HG02623 (cell line): ENCODE data around the gene E2F3.
"Not testable (repeated sequence)": the region's sequence is repeated elsewhere in the genome, so short reads cannot be mapped to it uniquely, and the experiment has no call there.

Source experiments
- ATAC-seq: cut with Tn5 transposase; IDR thresholded peaks from one replicate; pipeline ENCODE4 v1.9.1; 2021; ENCODE audit warnings: moderate library complexity; ENCODE audit not compliant: unreplicated experiment

Gene E2F3

DNA sequence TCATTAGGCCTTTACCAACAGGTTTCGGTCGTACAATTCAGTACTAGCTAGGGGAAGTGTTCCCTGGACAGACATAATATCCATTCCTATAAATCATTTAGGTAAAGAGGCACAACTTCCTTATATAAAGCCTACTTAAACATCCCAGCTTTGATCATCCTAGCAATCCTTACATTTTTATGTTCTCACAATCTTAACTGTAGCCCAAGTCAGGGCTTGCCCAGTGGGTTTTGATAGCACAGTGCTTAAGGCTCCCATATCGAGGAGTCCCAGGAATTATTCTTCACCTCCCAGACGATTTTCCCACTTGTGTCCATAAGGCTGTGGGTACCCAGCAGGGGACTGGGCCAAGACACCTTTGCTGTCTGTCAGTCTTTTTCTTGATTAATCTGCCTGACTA lies 63.2 kb downstream of the E2F3 start:
- ATAC-seq, result no peak

DNA sequence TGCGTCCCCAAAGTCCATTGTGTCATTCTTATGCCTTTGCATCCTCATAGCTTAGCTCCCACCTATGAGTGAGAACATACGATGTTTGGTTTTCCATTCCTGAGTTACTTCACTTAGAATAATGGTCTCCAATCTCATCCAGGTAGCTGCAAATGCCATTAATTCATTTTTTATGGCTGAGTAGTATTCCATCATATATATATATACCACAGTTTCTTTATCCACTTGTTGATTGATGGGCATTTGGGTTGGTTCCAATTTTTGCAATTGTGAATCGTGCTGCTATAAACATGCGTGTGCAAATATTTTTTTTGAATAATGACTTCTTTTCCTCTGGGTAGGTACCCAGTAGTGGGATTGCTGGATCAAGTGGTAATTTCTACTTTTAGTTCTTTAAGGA lies 63.9 kb downstream of the E2F3 start:
- ATAC-seq, result not testable (repeated sequence)

DNA sequence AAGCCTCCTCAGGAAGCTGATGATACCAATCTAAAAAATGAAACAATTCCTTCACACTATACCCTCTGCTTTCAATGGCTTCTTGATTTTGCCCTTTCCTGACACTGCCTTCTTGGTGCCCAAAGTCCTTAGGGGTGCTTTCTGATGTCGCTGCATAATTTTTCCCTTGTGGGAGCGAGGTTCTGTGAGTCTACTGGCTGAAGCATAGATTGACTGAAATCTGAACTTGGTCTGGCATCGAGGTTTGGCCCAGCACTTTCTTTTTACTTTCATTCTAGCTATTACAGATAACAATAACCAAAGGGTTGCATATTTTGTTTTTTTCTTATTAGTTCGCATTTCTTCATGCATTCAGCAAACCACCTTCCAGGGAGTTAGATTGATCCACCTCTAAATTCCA lies 65.8 kb downstream of the E2F3 start:
- peak; percentile 61 for ATAC-seq

DNA sequence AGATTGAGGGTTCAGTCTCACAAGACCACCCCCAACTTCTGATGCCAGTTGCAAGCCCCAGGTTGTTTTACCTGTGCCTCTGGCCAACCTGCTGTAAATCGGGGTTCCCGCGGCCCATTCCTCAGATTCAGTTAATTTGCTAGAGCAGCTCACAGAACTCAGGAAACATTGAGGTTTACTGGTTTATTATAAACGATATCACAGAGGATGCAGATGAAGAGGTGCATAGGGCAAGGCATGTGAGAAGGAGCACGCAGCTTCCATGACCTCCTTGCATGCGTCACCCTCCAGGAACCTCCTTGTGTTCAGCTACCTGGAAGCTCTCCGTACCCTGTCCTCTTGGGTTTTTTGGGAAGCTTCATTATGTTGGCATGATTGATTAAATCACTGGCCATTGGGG lies 66.5 kb downstream of the E2F3 start:
- no peak for ATAC-seq

DNA sequence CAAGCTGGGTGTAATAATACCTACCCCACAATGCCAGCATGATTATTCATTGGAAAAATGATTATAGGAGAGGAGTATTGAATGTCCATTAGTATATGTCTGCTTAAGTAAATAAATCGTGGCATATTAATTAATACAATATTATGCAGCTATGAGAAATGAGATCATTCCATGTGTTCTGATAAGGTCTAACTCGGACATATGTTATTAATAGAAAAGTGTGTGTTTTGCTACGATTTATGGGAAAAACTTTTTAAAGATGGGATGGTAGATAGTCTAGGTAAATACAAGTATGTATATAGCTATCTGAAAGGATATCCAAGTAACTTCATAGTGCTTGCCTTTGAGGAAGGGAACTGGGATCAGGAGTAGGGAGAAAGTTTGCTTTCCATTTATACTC lies 71.1 kb downstream of the E2F3 start:
- no peak for ATAC-seq

DNA sequence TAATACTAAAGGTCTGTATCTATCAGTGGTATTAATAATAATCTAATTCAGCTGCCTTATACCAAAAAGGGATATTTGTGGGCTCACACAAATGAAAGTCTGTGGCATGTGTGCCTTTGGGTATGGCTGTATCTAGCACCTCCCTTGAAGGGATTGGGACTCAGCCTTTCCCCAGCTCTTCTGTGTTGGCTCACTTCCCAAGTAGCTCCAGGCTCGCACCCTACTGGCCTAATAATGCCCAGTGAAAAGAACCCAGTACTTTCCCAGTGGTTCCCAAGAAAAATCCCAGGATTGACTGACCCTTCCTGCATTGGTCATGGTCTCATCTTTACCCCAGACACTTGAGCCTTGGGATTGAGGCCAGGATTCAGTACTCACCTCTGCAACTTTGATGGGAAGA lies 71.8 kb downstream of the E2F3 start:
- no peak for ATAC-seq

DNA sequence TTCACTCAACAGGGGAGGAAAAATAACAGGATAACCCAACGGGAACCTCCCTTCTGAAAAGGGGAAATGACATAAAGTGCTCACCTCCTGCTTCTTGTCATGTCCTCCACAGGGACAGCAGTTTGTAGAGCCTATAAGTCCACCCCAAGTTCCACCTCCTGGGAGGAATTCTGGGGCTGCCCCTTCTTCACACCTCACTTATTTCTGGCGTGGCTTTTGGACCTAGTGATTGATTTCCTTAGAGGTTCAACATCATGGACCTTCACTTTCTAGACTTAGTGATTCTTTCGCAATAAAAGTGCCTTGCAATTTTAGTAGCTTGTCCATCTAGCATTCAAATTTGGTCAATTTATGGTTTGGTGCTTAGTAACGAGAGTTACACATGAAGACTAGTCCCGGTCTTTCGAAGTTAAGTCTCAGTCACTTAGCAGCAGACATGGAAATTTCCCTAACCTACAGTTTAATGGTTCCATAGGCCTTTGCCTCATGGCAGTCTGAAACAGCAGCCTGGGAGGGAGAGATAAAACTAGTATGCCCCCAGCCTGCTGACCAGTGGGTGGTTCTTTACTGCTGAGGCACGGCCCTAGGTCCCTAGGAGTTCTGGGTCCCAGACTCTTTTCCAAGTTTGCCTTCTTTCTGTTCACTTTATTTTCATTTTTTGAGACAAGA lies 73.3 kb downstream of the E2F3 start:
- ATAC-seq, result no peak

DNA sequence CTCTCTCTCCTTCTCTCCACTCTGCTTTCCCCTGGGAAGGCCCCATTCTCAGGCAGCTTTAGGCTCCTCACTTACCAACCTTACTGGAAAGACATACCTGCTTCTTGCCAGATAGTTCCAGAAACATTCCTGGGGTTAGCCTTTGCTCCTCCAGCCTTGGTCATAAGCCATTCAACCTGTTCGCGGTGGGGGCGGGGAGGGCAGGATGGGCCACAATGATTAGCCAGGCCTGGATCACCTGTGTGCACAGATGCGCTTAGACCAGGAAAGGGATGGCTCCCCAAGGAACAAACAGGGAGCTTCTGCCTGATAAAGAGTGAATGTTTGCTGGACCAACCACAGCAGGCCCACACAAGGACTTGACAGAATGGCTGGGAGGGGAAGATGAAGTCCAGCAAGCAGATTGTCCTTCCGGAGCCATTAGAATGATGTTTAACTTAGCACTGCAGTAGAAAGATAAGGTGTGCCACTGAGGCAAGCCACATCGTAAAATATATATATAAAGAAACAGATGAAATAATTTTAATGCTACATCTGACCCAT lies 74.9 kb downstream of the E2F3 start:
- ATAC-seq, result no peak

DNA sequence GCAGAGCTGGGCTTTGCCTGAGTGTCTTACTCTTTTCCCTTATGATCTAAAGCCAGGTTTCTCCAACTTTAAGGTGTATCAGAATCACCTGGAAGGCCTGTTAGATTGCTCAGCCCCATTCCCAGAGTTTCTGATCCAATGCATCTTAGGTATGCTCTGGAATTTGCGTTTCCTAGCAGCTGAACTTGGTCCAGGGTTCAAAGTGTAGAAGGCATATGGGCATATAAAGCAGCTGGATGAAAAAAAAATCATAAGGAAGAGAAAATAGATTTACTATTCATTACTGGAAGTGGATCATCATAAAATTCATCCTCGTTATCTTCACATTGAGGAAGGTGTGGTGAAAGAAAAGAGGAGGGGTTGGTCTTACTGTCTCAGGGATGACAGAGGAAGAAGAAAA lies 75.8 kb downstream of the E2F3 start:
- no peak for ATAC-seq

DNA sequence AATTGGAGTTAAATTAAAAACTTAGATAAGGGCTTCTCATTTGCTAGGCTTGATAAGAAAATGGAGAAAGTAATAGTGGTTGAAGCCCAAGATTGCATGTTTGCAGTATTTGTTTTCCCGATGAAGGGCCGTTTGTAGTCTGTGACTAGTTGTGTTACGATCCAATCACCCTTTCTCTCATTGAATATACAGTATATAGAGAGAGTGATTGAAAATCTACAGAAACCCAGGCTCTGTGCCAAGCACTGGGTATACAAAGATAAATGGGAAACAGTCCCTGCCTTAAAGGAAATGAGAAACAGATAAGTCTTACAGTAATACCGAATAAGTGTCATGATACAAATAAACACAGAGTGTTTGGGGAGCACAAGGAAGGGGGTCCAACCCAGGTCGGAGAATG lies 77.4 kb downstream of the E2F3 start:
- ATAC-seq, result no peak

DNA sequence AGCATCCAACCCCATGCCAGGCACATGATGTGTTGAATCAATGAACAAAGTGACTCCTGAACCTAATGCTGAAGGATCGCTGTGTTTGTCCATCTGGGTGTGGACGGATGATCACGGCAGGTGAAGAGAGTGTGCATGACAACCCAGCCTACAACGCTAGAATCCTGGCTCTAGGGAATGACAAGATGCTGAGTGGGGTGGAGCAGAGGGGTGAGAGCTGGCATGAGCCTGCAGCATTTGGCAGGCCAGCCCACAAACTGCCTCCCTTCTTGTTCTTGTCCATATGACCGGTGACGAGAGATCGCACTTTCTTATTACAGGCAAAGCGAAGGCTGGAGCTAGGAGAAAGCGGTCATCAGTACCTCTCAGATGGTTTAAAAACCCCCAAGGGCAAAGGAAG lies 77.8 kb downstream of the E2F3 start:
- ATAC-seq, result no peak

DNA sequence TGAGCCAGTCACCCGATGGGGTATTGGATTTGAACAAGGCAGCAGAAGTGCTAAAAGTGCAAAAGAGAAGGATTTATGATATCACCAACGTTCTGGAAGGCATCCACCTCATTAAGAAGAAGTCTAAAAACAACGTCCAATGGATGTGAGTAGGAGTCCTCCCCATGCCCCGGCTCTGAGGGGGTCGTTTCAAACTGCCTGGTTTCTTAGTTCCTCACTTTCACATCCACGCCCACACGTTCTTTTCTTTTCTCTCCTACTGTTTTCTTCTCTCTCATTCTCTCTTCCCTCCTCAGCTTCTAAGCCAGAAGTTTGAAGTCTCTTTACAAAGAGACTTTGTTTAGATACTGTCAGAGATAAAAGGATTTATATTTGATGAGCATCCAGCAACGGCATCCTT lies 79.6 kb downstream of the E2F3 start:
- ATAC-seq, result no peak

DNA sequence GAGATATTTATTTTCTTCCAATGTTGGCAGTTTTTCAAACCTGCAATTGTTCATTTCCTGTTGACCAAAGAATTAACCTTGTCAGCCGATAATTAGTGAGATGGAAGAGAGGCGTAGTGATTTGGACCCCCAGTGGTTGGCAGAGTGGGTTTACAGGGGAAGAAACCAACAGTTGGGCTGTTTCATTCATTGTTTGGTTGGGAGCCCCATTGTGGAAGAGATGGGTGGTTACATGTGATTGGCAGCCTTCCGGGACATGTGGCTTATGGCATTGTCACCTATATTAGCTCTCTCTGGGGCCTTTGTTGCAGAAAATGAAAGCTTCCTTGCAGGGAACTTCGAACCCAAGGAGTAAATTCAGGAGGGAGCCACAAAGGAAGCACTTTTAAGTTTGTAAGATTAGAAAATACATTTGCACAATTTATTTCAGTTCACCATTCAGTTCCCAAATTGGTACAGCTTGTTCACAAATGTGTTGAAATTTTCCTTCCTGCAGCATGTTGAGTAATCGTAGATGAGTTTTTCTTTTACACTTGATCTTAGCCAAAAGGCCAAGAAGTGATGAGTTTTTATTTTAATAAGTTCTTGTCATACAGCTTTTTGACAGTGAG lies 82.3 kb downstream of the E2F3 start:
- ATAC-seq, result no peak

DNA sequence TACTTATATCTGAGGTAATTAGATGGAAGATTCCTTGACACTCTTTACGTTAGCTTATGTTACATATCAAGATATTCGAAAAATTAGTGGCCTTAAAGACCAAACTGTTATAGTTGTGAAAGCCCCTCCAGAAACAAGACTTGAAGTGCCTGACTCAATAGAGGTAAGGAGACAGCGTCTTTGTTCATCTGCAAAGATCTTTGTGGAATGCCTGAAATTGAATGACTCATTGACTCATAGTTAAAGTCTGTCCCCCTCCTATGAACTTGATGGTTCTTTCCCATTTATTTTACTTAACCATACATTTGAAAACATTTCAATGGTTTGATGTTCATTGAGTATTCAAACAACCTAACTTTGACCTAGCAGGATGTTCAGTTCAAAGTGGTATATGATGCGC lies 85.0 kb downstream of the E2F3 start:
- no peak for ATAC-seq

DNA sequence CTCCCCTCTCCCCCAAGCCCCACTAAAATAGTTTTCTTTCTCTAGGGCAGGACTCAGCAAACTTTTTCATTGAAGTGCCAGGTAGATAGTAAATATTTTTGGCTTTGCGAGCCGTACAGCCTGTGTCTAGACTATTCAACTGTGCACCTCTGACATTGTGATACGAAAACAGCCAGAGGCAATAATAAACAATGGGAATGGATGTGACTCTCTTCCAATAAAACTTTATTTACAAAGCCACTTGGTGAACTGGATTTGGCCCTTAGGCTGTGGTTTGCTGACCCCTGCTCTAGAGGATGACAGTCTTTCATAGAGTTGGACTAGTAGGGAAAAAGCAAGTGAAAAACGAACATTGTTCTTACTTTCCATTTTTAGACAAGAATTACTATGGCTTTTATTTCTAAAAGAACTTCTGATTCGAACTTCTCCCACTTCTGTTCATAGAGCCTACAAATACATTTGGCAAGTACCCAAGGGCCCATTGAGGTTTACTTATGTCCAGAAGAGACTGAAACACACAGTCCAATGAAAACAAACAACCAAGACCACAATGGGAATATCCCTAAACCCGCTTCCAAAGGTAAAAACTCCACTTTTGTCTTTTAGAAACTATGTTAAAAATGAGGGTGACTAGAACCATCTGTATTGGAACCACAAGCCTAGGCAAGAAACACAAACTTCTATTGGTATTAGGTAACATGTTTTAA lies 86.1 kb downstream of the E2F3 start:
- no peak for ATAC-seq

DNA sequence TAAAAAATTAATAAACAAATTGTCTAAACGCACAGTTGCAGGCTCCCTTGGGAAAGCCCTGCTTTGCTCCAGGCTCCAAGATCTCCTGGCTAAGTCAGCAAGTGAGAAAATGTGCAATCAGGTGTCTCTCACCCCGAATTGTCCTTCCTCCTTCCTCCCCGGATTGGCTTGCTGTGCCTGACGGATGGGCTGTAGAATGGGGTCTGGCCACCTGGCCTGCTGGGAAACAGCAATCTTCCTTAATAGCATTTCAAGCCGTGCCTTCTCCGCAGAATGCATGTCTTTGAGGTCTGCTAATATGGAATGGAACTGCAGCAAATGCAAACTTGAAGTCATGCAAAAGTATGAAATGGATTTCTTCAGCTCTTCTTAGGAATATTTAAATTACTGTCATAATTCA lies 88.9 kb downstream of the E2F3 start:
- ATAC-seq, result no peak

DNA sequence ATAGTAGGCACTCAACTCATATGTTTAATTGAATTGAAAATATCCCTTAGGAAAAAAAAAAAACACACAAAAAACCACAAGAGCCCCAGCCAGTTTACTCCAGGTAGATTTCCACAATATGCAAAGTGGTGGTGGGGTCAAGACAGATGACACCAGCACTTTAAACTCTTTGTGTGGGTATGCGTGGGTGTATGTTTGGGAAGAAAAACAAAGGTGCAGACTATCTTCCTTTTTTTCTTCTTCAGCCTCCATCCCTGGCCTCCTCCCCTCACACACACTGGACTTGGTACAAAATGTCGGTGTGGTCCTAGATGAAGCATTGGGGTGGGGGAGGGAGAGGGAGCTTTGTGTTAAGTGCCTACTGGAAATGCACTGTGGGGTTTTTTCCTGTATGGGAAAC lies 90.4 kb downstream of the E2F3 start:
- ATAC-seq, result no peak

DNA sequence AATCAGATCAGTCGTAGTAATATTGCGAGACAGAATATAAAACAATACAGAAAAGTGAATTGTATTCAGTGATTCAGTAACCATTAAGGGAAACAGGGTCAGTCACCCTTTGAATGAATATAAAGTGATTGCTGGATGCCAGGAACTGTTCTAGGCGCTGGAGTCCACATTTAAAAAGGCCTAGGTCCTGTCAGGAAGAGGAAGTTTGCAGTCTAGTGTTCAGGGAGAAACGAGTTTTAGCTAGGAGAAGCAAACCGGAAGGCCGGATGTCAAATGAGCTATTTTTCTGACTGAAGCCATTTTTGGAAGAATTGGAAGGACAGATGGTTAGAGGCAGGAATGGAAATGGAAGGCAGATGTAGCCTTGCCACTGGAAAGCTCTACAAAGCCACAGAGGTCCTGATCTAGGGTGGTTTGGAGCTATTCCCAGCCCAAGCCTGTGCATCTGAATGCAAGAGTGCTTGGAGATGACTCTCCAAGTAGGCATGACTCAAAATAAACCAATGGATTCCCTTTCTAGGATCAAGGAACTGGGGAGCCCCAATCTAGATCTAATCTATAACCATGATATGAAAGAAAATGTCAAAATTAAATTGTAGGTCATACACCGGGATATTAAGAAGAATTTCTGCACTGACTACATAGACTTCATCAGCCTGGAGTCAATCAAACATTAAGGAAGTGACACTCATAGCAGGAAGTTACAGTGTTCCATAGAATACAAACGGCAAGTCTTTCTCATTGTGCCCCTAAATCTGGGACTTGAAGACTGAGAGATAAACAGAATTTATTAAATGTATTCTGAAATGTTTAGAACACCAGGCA lies 95.7 kb downstream of the E2F3 start:
- no peak for ATAC-seq

DNA sequence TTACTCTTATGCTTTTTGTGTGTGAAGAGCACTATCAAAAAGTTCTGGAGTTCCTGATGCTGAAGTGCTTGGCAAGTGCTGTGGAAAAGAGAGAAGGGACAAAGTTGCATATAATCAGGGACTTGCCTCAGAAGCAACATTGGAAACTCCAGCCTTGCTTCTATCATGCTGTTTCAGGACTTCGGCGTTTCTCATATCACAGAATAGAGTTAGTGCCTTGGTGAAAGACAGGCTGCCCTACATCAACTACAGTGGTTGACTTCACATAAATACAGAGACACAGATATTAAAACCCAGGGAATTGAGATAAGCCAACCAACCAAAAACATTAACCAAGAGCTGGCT lies 96.3 kb downstream of the E2F3 start:
- no peak for ATAC-seq

DNA sequence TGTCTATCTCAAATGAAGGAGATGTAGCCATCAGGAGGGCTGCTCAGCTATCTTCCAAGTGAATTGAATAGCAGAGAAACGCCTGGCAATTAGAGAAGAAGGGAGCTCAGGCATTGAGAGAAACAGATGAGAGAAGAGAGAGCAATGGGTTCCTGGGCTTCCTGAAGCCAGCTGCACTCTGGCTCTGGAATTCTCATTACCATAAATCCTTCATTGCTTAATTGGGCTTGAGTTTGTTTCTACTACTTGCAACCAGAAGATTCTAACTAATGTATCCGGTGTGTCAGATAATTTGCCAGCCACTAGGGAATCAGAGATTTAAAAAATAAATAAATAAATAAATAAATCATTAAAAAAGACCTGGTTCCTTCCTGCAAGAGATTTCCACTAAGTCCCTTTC lies 107.5 kb downstream of the E2F3 start:
- no peak for ATAC-seq

DNA sequence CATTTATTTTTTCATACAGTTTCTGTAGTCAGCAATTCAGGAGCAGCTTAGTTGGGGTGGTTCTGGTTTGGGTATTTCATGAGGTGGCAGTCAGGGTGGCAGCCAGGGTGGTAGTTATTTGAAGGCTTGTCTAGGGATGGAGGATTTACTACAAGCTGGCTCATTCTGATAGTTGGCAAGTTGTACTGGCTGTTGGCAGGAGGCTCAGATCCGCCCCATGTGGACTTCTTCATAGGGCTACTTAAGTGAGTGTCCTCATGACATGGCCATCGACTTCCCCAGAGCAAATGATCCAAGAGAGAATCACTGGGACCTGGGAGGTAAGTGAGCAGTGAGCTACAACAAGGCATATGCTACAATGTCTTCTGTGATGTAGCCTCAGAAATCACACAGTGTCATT lies 110.2 kb downstream of the E2F3 start:
- no peak for ATAC-seq

DNA sequence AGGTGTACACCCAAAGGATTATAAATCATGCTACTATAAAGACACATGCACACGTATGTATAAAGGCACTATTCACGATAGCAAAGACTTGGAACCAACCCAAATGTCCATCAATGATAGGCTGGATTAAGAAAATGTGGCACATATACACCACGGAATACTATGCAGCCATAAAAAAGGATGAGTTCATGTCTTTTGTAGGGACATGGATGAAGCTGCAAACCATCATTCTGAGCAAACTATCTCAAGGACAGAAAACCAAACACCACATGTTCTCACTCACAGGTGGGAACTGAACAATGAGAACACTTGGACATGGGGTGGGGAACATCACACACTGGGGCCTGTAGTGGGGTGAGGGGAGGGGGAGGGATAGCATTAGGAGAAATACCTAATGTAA lies 123.5 kb downstream of the E2F3 start:
- ATAC-seq, result not testable (repeated sequence)
